Thoracic aorta (tissue), 2 donors: ENCODE measurements around the gene AKAP9. TPM values are rescaled to one million over a fixed set of nuclear protein-coding genes. Genes with fewer than 3 reads are reported as not detected.

Source experiments
- ATAC-seq: fragments of 150-250 bp; one replicate; pipeline ENCODE4 v1.8.0; 2017; ENCODE audit warnings: low read depth; ENCODE audit not compliant: insufficient number of reproducible peaks, low FRiP score
- DNase-seq: peaks from one replicate; pipeline ENCODE4 v3.0.0-alpha.2; 2020; ENCODE audit warnings: low spot score
- H3K27ac ChIP-seq, 2 donors: fragments of 200-600 bp; sonication (generic); 1 replicate in 1 of 2; 2 replicates in 1 of 2; pipeline ENCODE4 v1.5.1; 2016; ENCODE audit warnings: mild to moderate bottlenecking in 2 of 2, moderate library complexity in 2 of 2
- H3K27me3 ChIP-seq: fragments of 200-600 bp; sonication (generic); replicated peaks from 2 replicates; pipeline ENCODE4 v1.6.0; 2016; ENCODE audit warnings: mild to moderate bottlenecking; ENCODE audit not compliant: insufficient read depth
- H3K36me3 ChIP-seq: fragments of 200-600 bp; sonication (generic); one replicate; pipeline ENCODE4 v1.5.1; 2016
- H3K4me1 ChIP-seq, 2 donors: fragments of 200-600 bp; sonication (generic); 1 replicate in 1 of 2; 2 replicates in 1 of 2; pipeline versions ENCODE4 v1.5.1 to v1.6.0; 2016; ENCODE audit warnings: low read depth in 2 of 2, mild to moderate bottlenecking in 1 of 2; ENCODE audit not compliant: control insufficient read depth in 1 of 2
- H3K4me3 ChIP-seq: fragments of 200-600 bp; sonication (generic); 2 replicates; pipeline ENCODE4 v1.5.1; 2016; ENCODE audit warnings: mild to moderate bottlenecking
- H3K9me3 ChIP-seq: fragments of 200-600 bp; sonication (generic); 2 replicates; pipeline ENCODE4 v1.5.1; 2016
- total RNA-seq, 2 donors: library from RNA; depleted of rRNA; stranded (reverse); fragments of >200 nt; gene quantifications; one replicate each; pipeline versions ENCODE4 v1.1.0 to v1.2.3, GENCODE V29; 2016
- TF ChIP-seq, protein P1 (sequence below): fragments of 200-600 bp; sonication (generic); IDR thresholded peaks from one replicate; pipeline ENCODE4 v1.5.1; 2019; ENCODE audit warnings: antibody characterized with exemption

The AKAP9 gene
- total RNA-seq, 2 donors from 2014 or later = 49.8 to 72.1 TPM

DNA sequence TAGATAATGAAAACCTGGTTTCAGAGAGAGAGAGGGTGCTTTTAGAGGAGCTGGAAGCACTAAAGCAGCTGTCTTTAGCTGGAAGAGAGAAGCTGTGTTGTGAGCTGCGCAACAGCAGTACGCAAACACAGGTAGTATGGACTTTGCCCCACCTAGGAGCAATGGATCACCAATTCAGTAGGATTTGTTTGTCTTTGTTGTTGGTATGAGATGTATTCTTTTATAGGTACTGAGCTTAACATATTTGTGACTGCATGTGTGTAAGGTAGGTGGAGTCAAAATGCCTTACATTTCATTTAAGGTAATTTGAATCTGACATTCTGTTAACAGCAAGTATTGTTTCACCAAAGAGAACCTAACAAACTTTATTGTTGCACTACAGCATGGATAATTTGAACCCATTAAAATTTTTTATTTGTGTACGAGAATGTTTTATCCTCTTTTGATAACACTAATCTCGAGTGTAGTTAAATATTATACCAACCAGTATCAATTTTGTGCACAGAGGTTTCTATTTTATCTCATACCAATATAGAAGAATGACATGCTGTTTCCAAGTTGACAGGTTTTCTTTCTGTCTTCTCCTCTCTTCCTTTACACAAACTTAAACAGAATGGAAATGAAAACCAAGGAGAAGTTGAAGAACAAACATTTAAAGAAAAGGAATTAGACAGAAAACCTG, 101.5 kb downstream of the AKAP9 start:
- Histone ChIP-seq H3K27ac (no peak overlapping the region), H3K27me3 (no peaks in the 10 kb centered on the region), H3K9me3 (no peaks in the 10 kb centered on the region), H3K36me3 (peaks cover 14% of the 10 kb centered on the region), H3K4me3 (no peak overlapping the region), H3K4me1 (peaks cover 4 to 5% of the 10 kb centered on the region in 2 donors)
- DNase-seq (no peak), ATAC-seq (no peak)
- TF ChIP-seq, protein P1, sequence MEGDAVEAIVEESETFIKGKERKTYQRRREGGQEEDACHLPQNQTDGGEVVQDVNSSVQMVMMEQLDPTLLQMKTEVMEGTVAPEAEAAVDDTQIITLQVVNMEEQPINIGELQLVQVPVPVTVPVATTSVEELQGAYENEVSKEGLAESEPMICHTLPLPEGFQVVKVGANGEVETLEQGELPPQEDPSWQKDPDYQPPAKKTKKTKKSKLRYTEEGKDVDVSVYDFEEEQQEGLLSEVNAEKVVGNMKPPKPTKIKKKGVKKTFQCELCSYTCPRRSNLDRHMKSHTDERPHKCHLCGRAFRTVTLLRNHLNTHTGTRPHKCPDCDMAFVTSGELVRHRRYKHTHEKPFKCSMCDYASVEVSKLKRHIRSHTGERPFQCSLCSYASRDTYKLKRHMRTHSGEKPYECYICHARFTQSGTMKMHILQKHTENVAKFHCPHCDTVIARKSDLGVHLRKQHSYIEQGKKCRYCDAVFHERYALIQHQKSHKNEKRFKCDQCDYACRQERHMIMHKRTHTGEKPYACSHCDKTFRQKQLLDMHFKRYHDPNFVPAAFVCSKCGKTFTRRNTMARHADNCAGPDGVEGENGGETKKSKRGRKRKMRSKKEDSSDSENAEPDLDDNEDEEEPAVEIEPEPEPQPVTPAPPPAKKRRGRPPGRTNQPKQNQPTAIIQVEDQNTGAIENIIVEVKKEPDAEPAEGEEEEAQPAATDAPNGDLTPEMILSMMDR = no peak

DNA sequence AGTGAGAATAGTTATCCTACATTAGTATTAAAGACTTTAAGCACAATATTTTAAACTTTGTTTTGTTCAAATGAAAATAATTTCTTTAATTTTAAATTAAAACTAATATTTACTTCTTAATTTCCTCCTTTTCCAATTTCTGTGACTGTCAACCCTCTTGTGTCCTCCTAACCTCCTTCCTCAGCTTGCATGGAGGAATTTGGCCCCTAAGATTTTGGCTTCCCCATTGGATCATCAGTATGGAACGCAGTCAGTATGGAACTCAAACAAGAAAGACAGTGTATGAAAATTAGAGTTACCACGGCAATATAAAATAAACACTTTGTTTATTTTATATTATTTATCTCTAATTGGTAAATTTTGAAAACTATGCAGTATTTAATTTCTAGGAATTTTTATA, 102.4 kb downstream of the AKAP9 start:
- H3K27me3 ChIP-seq = no peaks in the 10 kb centered on the region
- H3K27ac ChIP-seq = no peak overlapping the region
- ATAC-seq (no peak), DNase-seq (no peak)
- H3K4me1 ChIP-seq = peaks cover 4 to 5% of the 10 kb centered on the region in 2 donors
- H3K36me3 ChIP-seq = peaks cover 15% of the 10 kb centered on the region
- TF ChIP-seq, protein P1 = no peak
- H3K9me3 ChIP-seq = no peaks in the 10 kb centered on the region
- no peak overlapping the region for H3K4me3 ChIP-seq

DNA sequence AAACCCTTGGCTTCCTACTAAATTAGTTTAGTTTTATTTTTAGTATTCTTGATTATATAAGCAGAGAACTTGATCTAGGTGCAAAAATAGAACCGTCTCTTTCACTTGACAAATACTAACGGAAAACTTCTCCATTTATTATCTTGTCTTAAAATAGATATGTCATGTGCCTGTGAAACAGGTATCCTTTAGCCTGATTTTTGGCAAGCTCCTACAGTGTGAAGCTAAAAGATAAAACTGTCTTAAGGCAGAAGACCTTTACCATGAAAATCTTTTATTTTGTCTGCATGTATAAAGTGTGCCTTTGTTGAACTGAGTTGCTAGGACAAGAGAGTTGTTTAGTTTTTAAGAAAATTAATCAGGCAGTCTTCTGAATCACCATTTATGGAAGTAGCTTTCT, 103.0 kb downstream of the AKAP9 start:
- H3K27me3 ChIP-seq = no peaks in the 10 kb centered on the region
- ATAC-seq (no peak), DNase-seq (no peak)
- H3K4me3 ChIP-seq = peak overlapping the region; percentile 27
- TF ChIP-seq, protein P1 = no peak
- H3K4me1 ChIP-seq = peaks cover 4 to 5% of the 10 kb centered on the region in 2 donors
- peak overlapping the region in 1 of 2 donors; percentile 61 for H3K27ac ChIP-seq
- peaks cover 15% of the 10 kb centered on the region for H3K36me3 ChIP-seq
- H3K9me3 ChIP-seq = no peaks in the 10 kb centered on the region

DNA sequence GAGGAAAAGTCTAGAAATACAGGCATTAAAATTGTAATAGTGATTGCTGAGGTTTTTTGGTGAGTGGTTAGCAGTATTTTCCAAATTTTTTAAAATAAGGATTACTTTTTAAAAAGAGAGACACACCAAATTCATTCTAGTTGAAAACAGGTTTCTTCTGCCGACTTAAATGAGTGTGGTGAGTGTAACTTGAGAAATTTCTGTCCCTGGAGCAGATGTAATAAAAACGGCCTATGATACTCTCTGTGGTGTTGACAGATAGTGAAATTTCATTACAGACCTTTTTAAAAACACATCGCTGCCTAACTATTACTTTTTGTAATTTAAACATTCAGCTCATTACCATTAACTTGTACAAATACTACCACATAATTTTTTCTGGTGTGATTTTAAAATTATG, 103.5 kb downstream of the AKAP9 start:
- peaks cover 15% of the 10 kb centered on the region for H3K36me3 ChIP-seq
- no peaks in the 10 kb centered on the region for H3K27me3 ChIP-seq
- peak overlapping the region in 1 of 2 donors; percentile 61 for H3K27ac ChIP-seq
- H3K4me3 ChIP-seq = no peak overlapping the region
- no peaks in the 10 kb centered on the region for H3K9me3 ChIP-seq
- peaks cover 4 to 5% of the 10 kb centered on the region in 2 donors for H3K4me1 ChIP-seq
- no peak for ATAC-seq
- TF ChIP-seq, protein P1 = no peak
- DNase-seq = no peak

DNA sequence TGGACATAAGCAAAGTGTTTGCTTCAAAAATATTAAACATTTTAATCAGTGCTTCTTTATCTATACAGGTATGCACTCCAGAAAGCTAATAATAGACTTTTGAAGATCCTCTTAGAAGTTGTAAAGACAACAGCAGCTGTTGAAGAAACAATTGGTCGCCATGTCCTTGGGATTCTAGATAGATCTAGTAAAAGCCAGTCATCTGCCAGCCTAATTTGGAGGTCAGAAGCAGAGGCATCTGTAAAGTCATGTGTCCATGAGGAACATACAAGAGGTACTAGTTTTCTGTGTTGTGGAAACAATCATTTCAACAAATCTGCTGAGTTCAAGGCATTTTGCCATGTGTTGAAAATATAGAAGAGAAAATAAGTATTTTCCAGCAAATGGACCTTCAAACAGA, 104.3 kb downstream of the AKAP9 start:
- no peak overlapping the region for H3K27ac ChIP-seq
- peaks cover 15% of the 10 kb centered on the region for H3K36me3 ChIP-seq

More for the DNA sequence above, 104.3 kb downstream of the AKAP9 start:
- ATAC-seq (no peak), DNase-seq (no peak)
- H3K4me1 ChIP-seq = peaks cover 4 to 5% of the 10 kb centered on the region in 2 donors
- H3K9me3 ChIP-seq = no peaks in the 10 kb centered on the region
- H3K4me3 ChIP-seq = no peak overlapping the region
- H3K27me3 ChIP-seq = no peaks in the 10 kb centered on the region
- TF ChIP-seq, protein P1 = no peak
